Cardiac fibroblast (primary cell): ENCODE results near the gene CALHM3.

Experiments used
- DNase-seq, 2 donors: peaks; one replicate each; pipeline versions ENCODE4 v3.0.0 to v3.0.0-alpha.2; 2010; ENCODE audit warnings: low read depth in 2 of 2
- H3K4me3 ChIP-seq, 2 donors: replicated peaks in 1 of 2; 1 replicate in 1 of 2; 2 replicates in 1 of 2; pipeline ENCODE4 v1.5.1; 2011; ENCODE audit warnings: low read depth in 2 of 2, low read length in 2 of 2, mild to moderate bottlenecking in 2 of 2, moderate library complexity in 1 of 2
- CTCF ChIP-seq: IDR thresholded peaks from one replicate; pipeline ENCODE4 v1.5.1; 2011; ENCODE audit warnings: low read depth, mild to moderate bottlenecking, low read length, inconsistent platforms

Gene CALHM3

DNA sequence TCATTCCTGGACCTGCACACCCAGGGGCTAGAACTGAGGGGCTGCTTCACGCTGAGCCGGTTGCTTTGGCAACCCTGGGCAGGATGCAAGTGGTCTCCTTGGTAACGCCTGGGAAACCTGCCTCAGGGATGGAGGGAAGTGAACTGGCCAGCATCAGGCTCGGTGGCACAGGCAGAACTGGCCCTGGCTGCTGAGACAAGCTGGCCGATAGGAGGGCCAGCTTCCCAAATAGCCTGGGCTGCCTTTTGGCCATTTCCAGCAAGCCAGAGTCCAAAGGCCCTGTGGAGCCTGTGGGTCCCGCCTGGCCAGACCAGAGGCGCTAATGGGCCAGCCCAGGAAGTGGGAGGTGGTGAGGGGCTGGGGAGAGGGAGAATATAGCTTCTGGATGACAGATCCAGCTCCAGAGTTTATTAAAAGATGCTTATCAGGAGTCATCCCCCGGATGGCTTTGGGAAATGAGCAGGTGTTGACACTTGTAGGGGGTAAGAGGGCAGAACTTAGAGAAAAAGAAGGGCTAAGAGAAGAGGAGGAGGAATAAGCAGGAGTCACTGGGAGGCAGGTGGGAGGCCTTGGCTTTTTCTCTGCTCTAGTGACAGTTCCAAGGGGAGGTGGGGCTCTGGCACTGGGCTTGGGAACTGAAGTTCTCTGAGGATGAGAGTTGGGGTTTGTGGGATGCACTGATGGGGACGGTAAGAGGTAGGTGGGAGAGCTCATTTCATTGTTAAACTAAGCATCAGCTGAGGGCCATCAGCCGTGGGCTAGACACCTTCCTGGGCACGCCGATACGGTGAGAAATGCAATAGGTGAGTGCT lies 24.0 kb upstream of the CALHM3 start:
- TF ChIP-seq CTCF: no peak
- H3K4me3 ChIP-seq: no peak overlapping the region
- DNase-seq: no peak

- no peak overlapping the region for H3K4me3 ChIP-seq
- DNase-seq: no peak
- no peak for TF ChIP-seq CTCF
Observed at GRCh38 chr10:103501186-103501585, 22.1 kb upstream of the CALHM3 start.

DNA sequence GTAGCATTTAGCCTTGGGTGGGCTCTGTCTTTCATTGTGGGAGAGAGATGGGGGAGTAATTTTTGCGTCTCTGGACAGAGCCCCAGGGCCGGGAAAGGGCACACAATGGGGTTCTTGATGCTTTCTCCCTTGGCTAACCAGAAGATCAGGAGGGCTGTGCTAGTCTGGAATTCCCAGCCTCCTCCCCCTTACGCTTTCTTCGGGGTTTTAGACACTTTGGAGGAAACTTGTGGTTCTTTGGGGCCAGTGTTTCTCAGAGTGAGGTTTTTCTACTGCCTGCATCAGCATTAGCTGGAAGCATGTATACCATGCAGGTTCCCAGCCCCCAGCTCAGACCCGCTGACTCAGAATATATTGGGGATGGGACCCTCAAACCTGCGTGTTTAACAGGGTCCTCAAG lies 21.4 kb upstream of the CALHM3 start:
- no peak for TF ChIP-seq CTCF
- no peak overlapping the region for H3K4me3 ChIP-seq
- DNase-seq: no peak

GRCh38 chr10:103499881-103500280 lies 20.8 kb upstream of the CALHM3 start:
- no peak for TF ChIP-seq CTCF
- H3K4me3 ChIP-seq: no peak overlapping the region
- DNase-seq: no peak

DNA sequence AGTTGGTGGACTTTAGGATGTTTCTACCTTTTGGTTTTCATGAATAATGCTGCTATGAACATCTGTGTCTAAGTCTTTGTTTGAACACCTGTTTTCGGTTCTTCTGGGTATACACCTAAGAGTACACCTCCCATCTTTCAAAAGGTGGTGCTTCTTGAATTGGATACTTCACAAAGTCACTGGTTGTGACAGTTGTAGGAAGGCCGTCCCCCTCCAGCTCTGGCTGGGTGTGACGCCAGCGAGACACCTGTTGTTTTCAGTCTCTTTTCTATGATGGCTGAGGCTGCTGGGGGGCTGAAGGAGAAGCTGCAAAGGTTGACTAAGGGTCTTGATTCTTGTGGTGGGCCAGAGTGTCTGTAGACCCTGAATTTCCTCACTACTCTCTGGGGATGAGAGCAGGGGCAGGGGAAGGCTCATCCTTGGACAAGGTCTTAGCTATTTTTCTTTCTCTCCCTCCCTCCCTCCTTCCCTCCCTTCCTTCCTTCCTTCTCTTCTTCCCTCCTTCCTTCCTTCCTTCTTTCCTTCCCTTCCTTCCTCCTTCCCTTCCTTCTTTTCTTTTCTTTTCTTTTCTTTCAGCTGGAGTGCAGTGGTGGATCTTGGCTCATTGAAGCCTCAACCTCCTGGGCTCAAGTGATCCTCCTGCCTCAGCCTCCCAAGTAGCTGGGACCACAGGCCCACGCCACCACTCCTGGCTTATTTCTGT lies 20.0 kb upstream of the CALHM3 start:
- no peak for DNase-seq
- no peak for TF ChIP-seq CTCF

GRCh38 chr10:103497161-103497915 lies 18.3 kb upstream of the CALHM3 start:
- no peak overlapping the region for H3K4me3 ChIP-seq
- no peak for TF ChIP-seq CTCF
- DNase-seq: no peak

More for the DNA sequence above, 20.0 kb upstream of the CALHM3 start:
- no peak overlapping the region for H3K4me3 ChIP-seq
